Nephron (organoid): ENCODE measurements around the gene DENND1B.

ENCODE experiments used
- H3K27ac Mint-ChIP-seq, 3 experiments: 2 replicates each; pipeline ENCODE4 v1.8.0; 2020; ENCODE audit warnings: mixed read lengths in 3 of 3, mild to moderate bottlenecking in 2 of 3, moderate library complexity in 1 of 3
- H3K27me3 Mint-ChIP-seq: 2 replicates; pipeline ENCODE4 v1.8.0; 2021; ENCODE audit warnings: low read depth, mild to moderate bottlenecking, moderate library complexity, mixed read lengths
- H3K36me3 Mint-ChIP-seq: 2 replicates; pipeline ENCODE4 v1.8.0; 2020; ENCODE audit warnings: low read depth, mixed read lengths
- H3K4me1 Mint-ChIP-seq: 2 replicates; pipeline ENCODE4 v1.8.0; 2020; ENCODE audit warnings: mixed read lengths
- H3K4me3 Mint-ChIP-seq, 3 experiments: 2 replicates each; pipeline ENCODE4 v1.8.0; 2020; ENCODE audit warnings: mild to moderate bottlenecking in 3 of 3, mixed read lengths in 3 of 3, moderate library complexity in 2 of 3
- H3K9me3 Mint-ChIP-seq: 2 replicates; pipeline ENCODE4 v1.8.0; 2020; ENCODE audit warnings: mixed read lengths
- CTCF ChIP-seq, 3 experiments: fragments of 200-600 bp; sonication (generic); IDR thresholded peaks; one replicate each; pipeline ENCODE4 v1.5.0; 2021; ENCODE audit warnings: antibody characterized with exemption in 3 of 3; ENCODE audit not compliant: unreplicated experiment in 3 of 3

Gene DENND1B

GRCh38 chr1:197696372-197696771 is 78.9 kb downstream of the DENND1B start:
- no peak overlapping the region for H3K4me3 Mint-ChIP-seq
- peaks cover 4% of the 10 kb centered on the region for H3K9me3 Mint-ChIP-seq
- H3K27me3 Mint-ChIP-seq = no peaks in the 10 kb centered on the region
- peaks cover 18% of the 10 kb centered on the region for H3K36me3 Mint-ChIP-seq
- TF ChIP-seq CTCF (IDR thresholded peaks at IDR 0.05; ENCODE audit: unreplicated experiment in 3 of 3) = no peak
- H3K27ac Mint-ChIP-seq = no peak overlapping the region
- no peaks in the 10 kb centered on the region for H3K4me1 Mint-ChIP-seq

- Mint-ChIP-seq H3K4me1 (no peaks in the 10 kb centered on the region), H3K27ac (no peak overlapping the region), H3K4me3 (no peak overlapping the region), H3K36me3 (peaks cover 18% of the 10 kb centered on the region), H3K27me3 (no peaks in the 10 kb centered on the region), H3K9me3 (peaks cover 4% of the 10 kb centered on the region)
- no peak for TF ChIP-seq CTCF (IDR thresholded peaks at IDR 0.05; ENCODE audit: unreplicated experiment in 3 of 3)
Observed at GRCh38 chr1:197695961-197696360, 79.3 kb downstream of the DENND1B start.

GRCh38 chr1:197692965-197693364 is 82.3 kb downstream of the DENND1B start:
- H3K36me3 Mint-ChIP-seq = peaks cover 21% of the 10 kb centered on the region
- H3K4me3 Mint-ChIP-seq = no peak overlapping the region
- H3K4me1 Mint-ChIP-seq = no peaks in the 10 kb centered on the region
- H3K9me3 Mint-ChIP-seq = peaks cover 17% of the 10 kb centered on the region
- H3K27me3 Mint-ChIP-seq = no peaks in the 10 kb centered on the region
- peak; percentile 27 to 39 (median 27) for TF ChIP-seq CTCF (IDR thresholded peaks at IDR 0.05; ENCODE audit: unreplicated experiment in 3 of 3)
- H3K27ac Mint-ChIP-seq = no peak overlapping the region

- Mint-ChIP-seq H3K36me3 (peaks cover 29% of the 10 kb centered on the region), H3K9me3 (peaks cover 23% of the 10 kb centered on the region), H3K4me1 (no peaks in the 10 kb centered on the region), H3K4me3 (no peak overlapping the region), H3K27ac (no peak overlapping the region), H3K27me3 (no peaks in the 10 kb centered on the region)
- TF ChIP-seq CTCF (IDR thresholded peaks at IDR 0.05; ENCODE audit: unreplicated experiment in 3 of 3) = no peak
Observed at GRCh38 chr1:197691816-197692215, 83.5 kb downstream of the DENND1B start.

GRCh38 chr1:197690074-197690473 is 85.2 kb downstream of the DENND1B start:
- Mint-ChIP-seq H3K27me3 (no peaks in the 10 kb centered on the region), H3K27ac (no peak overlapping the region), H3K9me3 (peaks cover 23% of the 10 kb centered on the region), H3K4me3 (no peak overlapping the region), H3K4me1 (no peaks in the 10 kb centered on the region), H3K36me3 (peaks cover 29% of the 10 kb centered on the region)
- no peak for TF ChIP-seq CTCF (IDR thresholded peaks at IDR 0.05; ENCODE audit: unreplicated experiment in 3 of 3)

- Mint-ChIP-seq H3K9me3 (peaks cover 23% of the 10 kb centered on the region), H3K27ac (no peak overlapping the region), H3K4me1 (peaks cover 6% of the 10 kb centered on the region), H3K36me3 (peaks cover 29% of the 10 kb centered on the region), H3K27me3 (no peaks in the 10 kb centered on the region), H3K4me3 (no peak overlapping the region)
- TF ChIP-seq CTCF (IDR thresholded peaks at IDR 0.05; ENCODE audit: unreplicated experiment in 3 of 3) = no peak
Observed at GRCh38 chr1:197688233-197688632, 87.0 kb downstream of the DENND1B start.
